NCI-H2227 (cell line): ENCODE measurements around the gene TUBGCP6.
A peak's percentile ranks its signal among the peaks of the same experiment; 100 is the strongest.
"Not testable (repeated sequence)": the region's sequence is repeated elsewhere in the genome, so short reads cannot be mapped to it uniquely, and the experiment has no call there.

Experiments used
- DNase-seq: peaks from one replicate; lab custom pipeline; 2025; ENCODE audit not compliant: unreplicated experiment; lab: John Stamatoyannopoulos, UW

The TUBGCP6 gene

DNA sequence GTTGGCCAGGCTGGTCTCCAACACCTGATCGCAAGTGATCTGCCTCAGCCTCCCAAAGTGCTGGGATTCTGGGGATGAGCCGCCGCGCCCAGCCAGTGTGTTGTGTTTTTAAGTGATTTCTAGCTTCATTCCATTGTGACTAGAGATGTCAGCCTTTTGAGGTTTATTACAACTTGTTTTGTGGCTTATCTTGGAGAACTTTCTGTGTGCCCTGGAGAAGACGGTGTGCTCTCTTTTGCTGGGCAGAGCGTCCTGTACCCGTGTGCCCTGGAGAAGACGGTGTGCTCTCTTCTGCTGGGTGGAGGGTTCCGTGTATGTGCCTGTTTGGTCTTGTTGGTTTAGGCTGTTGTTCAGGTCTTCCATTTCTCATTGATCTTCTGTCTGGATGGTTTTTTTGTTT lies 31.6 kb downstream of the TUBGCP6 start:
- DNase-seq: no peak

DNA sequence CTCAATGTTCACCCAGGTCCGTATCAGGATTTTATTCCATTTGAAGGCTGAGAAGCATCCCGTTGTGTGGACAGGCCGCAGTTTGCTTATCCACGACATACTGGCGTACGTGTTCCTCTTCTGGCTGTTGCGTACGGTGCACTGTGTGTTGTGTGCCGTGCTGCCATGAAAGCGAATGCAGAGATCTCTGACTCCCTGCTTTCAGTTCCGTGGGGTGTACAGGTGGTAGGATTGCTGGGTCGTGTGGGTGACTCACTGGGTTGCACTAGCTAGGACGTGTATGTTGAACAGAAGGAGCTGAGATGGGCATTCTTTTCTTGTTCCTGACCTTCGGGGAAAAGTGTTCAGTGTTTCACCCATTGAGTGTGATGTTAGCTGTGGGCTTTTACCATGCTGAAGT lies 33.7 kb downstream of the TUBGCP6 start:
- DNase-seq: no peak

GRCh38 chr22:50210378-50211139 lies 34.3 kb downstream of the TUBGCP6 start:
- no peak for DNase-seq

- DNase-seq: peak; percentile 57
Measured at GRCh38 chr22:50209893-50210292, 34.9 kb downstream of the TUBGCP6 start.

DNA sequence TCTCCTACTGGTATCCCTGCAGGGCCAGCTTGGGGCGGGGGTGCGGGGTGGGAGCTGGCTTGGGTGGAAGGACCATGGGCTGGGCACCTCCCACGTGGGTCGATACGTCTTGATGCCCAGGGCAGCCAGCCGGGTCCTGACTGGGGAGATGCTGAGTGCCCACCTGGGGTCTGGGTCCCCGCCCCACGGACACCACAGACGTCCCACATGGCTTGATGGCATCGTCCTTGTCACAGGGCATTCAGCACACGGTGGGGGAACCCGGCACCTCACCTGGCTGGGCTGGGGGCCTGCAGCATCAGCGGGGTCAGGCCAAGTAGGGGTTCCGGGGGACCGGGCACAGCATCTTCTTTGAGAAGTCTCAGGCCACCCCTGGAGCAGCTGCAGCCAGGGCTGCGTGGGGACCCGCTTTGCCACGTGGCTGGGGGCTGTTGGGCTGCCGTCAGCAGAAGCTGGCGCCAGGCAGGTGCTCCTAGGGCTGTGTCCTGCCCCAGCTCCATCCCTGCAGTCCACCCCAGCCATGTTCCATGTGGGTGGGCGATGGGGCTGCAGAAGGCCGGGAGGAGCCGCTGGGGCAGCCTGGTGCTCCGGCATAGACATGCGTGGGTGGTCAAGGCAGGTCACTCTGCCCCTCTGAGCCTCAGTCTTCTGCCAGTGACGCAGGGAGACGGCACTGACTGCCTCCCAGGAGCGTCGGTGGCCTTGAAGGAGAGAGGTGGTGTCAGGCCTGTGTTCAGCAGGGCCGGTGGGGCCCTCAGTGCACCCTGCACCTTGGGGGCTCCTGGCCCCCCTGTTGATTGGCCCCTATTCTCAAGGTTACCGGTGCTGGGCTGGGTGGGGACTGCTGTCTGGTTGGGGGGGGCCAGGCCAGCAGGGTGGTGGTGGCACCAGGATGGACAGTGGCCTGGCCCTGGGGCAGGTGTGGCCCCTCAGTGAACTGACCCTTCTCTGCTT lies 35.6 kb downstream of the TUBGCP6 start:
- no peak for DNase-seq

- DNase-seq: no peak
Measured at GRCh38 chr22:50208430-50208938, 36.3 kb downstream of the TUBGCP6 start.

DNA sequence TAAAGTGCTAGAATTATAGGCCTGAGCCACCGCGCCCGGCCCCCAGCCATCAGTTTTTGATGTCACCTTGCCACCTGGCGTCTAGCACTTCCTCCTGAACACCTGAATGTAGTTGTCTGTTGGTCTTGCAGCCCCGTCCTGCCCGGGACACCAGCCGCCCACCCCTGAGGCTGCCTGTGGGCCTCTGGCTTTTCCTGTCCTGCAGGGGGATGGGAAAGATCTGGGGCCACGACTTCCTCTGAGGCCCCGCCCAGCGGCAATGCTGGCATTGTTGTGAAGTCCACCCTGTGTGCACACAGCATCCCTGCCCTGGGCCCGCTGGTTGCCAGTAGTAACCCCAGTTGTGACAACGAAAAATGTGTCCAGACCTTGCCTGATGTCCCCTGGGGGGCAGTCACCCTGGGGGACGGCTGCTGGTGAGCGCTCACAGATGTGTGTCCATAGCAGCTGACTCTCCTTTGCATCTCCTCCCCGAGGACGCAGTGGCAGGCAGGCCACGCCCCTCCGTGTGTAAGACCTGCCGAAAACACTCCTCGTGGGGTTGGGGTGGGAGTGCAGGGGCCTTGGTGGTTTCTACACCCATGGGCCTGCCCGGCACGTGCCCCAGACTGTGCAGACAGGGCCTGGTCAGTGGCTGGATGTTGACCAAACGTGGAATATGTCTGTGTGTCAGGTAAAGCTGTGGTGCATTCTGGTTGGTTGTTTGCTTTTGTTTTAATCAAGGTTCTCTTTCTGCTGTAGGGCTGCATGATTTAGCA lies 37.3 kb downstream of the TUBGCP6 start:
- DNase-seq: no peak

DNA sequence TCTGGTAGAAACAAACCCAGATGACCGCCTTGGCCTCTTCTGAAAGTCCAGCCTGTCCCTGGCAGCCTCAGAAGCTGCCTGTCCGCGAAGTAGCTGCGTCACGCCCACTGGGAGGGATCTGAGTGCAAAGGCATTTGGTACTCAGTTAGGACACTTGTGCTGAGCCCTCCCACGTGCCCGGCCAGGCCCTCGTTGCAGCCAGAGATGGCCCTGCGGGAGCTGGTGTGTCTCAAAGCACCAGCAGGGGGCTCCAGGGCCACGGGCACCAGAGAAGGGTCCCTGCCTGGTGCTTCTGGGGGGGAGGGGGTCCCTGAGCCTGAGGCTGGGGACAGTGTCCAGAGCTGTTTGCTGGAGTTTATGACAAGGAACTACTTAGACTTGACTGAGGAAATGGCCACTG lies 38.2 kb downstream of the TUBGCP6 start:
- peak; percentile 16 for DNase-seq

DNA sequence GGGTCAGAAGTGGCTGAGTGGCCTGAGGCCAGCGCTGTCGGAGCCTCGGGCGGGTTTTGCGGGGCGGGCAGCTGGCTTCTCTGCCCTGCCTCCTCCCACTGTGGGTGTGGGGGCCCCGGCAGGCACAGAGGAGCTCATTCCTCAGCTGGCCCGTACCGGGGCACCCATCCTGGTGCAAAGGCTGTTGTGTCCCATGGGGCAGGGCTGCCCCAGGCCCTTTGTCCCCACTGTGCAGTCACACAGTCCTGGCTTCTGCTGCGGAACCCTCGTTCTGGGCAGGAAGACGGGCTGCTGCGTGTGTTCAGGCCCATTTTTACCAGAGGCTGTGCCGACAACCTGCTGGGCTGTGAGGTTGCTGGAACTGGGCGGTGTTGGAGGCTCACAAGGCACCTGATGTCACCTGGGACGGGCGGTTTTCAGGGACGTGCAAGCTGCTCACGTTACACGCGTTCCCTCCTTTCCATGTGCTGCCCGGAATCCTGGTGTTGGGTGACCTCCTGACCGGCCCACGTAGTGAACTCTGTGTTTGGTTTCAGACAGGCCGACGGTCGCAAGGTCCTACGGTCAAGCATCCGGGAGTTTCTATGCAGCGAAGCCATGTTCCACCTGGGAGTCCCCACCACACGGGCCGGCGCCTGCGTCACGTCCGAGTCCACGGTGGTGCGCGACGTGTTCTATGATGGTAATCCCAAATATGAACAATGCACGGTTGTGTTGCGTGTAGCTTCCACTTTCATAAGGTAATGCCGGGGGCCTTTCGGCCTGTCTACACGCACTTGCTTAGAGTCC lies 38.8 kb downstream of the TUBGCP6 start:
- no peak for DNase-seq

DNA sequence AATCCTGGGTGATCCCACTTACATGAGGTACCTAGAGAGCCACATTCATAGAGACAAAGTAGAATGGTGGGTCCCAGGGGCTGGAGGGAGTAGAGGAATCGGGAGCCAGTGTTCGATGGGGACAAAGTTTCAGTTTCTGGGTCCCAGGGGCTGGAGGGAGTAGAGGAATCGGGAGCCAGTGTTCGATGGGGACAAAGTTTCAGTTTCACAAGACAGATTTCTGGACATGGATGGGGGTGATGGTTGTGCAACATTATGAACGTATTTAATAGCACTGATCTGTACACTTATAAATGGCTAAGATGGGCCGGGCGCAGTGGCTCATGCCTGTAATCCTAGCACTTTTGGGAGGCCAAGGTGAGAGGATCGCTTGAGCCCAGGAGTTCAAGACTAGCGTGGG lies 39.8 kb downstream of the TUBGCP6 start:
- not testable (repeated sequence) for DNase-seq

GRCh38 chr22:50204571-50204970 lies 40.3 kb downstream of the TUBGCP6 start:
- DNase-seq: no peak

- no peak for DNase-seq
Measured at GRCh38 chr22:50203288-50203687, 41.5 kb downstream of the TUBGCP6 start.

GRCh38 chr22:50202130-50202666 lies 42.6 kb downstream of the TUBGCP6 start:
- no peak for DNase-seq

GRCh38 chr22:50201191-50202129 lies 43.4 kb downstream of the TUBGCP6 start:
- peak; percentile 29 for DNase-seq

- peak; percentile 86 for DNase-seq
Measured at GRCh38 chr22:50200461-50201190, 44.2 kb downstream of the TUBGCP6 start, which contains the start of gene SELENOO. Gene SELENOO (plus strand): TSS chr22:50201011. CDS start chr22:50201037, 26 bp downstream.

DNA sequence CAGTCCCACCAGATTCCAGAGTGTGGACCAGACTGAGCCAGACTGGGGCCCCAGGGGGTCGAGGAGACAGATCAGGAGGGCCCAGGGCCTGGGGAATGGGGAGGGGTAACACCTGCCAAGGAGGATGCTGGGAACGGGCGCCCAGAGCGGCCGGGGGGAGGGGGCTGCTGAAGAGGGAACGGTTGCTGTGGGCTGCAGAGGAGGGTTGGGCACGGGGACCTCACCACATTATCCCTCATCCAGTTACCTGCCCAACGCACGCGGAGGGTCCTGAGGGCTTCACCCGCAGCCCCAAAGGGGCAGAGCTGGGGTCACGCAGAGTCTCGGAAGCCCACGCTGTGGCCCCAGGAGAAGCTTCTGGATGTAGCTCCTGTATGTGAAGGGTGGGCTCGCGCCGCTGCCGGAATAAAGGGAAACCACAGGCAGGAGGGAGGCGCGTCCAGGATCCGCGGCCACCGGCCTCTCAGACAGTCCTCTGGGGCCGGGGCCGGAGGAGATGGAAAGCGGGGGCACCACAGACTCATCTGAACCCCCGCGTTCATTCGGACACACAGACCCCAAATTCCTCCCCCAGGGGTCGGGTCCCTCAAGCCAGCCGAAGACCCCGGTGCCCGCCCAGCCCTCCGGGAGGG lies 44.9 kb downstream of the TUBGCP6 start:
- peak; percentile 39 for DNase-seq

DNA sequence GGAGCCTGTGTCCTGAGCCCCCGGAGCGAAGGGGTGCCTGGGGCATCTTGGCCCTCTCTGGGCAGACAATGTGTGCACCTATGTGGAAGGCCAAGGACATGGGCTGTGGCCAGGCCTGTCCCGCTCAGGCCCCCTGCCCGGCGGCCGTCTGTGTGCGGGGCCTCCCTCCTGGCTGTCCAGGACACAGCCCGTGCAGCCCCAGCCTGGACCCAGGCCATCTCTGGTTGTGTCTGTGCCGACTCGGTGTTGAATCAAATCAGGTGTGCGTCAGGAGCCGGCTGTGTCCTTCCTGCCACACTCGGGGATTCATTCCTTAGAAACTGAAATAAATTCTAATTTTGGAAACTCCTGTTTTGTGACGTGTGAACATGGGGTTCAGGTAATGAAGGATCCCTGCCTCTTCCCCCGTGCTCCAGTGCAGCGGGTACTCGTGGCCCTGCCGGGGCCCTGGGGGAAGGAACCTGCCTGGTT lies 45.5 kb downstream of the TUBGCP6 start:
- no peak for DNase-seq

DNA sequence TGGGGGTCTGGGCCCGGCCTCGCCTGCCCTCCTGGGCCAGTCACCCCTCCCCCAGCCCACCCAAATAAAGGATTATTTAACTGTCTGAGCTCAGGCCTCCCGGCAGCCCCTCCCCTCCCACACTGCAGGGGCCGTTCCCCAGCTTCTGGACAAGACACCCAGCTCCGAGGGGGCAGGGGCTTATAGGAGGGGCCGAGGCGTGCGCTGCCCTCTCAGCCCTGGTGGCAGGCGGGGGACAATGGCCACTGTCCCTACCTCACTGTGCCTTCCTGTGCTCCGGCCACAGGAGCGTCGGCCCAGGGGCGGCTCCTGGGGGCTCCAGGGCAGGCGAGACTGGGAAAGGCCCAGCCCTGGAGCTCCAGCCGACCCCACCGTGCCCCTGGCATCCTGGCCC lies 46.2 kb downstream of the TUBGCP6 start:
- no peak for DNase-seq
